GM12892 (cell line): Measurements from ENCODE around the gene TRIM26.

Experiments
- POLR2A ChIP-seq: IDR thresholded peaks from 2 replicates; pipeline ENCODE4 v1.6.1; 2011; ENCODE audit warnings: low read depth, low read length, control low read depth
- POLR2AphosphoS5 ChIP-seq: IDR thresholded peaks from 2 replicates; pipeline ENCODE4 v1.6.1; 2011; ENCODE audit warnings: low read depth, low read length, control low read depth
- TAF1 ChIP-seq: IDR thresholded peaks from 2 replicates; pipeline ENCODE4 v1.6.1; 2011; ENCODE audit warnings: low read depth, mild to moderate bottlenecking, control low read depth, low read length, borderline replicate concordance

- TF ChIP-seq POLR2A (no peak), POLR2AphosphoS5 (no peak), TAF1 (no peak)
These were observed 69.4 kb downstream of the TRIM26 start for GRCh38 chr6:30143780-30144179.
